GM20431 (cell line): Measurements from ENCODE around the gene OR8S1.
"Not testable (repeated sequence)": the region's sequence is repeated elsewhere in the genome, so short reads cannot be mapped to it uniquely, and the experiment has no call there.

Experiments used
- in situ Hi-C: fragments of 300-500 bp; cut with MseI, MboI; formaldehyde crosslinking; loops from one replicate; pipeline ENCODE4 v1.15.0; 2020; ENCODE audit warnings: low sequenced_read_pairs; ENCODE audit not compliant: unreplicated experiment

OR8S1 gene

GRCh38 chr12:48553666-48554343 is 28.4 kb downstream of the OR8S1 start:
- in situ Hi-C loops, result not testable (repeated sequence)

GRCh38 chr12:48556631-48557030 is 31.2 kb downstream of the OR8S1 start:
- in situ Hi-C loops, result no loop called here

GRCh38 chr12:48557919-48558318 is 32.5 kb downstream of the OR8S1 start:
- in situ Hi-C loops, result no loop called here

DNA sequence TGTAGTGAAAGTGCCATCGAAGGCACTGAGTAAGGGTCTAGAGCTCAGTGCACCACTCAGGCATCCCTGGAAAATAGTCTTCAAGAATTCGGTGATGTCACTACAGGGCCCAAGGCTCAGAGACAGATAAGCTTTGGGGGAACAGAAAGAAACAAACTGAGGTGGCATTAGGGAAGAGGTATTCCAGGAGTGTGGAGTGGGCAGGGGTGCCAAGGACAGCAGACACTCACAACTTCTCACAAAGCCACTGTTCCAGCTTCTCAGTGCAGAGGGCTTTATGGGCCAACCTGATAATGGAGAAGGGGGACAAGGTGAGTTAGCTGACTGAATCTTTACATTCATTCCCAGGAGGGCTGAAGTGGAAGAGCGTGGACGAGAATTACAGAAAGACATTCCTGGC is 42.3 kb downstream of the OR8S1 start:
- in situ Hi-C loops, result no loop called here

DNA sequence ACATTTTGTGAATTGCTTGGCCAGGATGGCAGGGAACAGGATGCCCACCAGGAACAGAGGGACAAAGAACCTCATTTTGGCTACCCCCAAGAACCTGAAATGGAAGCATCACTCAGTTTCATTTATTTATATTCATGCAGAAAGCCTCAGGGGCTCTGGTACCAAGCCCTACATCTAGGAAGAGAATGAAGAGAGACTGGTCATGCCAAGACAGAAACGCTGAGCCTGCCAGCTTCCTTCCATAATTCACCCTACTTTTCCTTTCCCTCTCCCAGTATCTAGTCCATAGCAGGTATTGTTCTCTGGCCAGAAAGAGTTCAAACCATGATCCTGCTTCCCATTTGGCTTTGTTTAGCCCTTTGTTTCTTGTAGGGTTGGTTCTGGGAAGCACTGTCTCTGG is 44.5 kb downstream of the OR8S1 start, which contains the start of gene LALBA:
TSS of gene LALBA (minus strand) at position 101 of the 400 bp plus-strand sequence. CDS start at position 75, 26 bp downstream.
- in situ Hi-C loops, result no loop called here

DNA sequence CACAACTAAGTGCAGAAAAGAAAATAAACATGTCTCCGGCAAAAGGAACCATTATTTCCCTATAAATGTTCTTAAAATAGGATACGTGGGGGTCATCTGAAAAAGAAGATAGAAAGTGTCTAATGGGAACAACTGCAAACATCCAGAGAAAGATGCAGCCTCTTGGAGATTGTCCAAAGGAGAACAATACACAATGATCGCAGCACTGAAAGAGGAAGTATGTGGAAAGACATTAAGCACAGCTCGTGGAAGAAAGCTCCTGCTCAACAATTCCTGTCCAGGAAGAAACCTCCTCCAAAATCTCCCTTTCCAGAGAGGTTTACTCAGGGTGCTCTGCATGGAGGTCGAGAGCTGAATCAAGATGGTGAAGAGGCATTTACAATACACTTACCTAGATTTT is 46.9 kb downstream of the OR8S1 start:
- in situ Hi-C loops, result no loop called here
